HCT116 (cell line): Measurements from ENCODE around the gene DLEC1. TPM values are rescaled to one million over a fixed set of nuclear protein-coding genes. Genes with fewer than 3 reads are reported as not detected.
A peak's percentile ranks its signal among the peaks of the same experiment; 100 is the strongest.

Experiments used
- ATAC-seq: fragments of 200-7000 bp; cut with Tn5 transposase; 2 replicates; pipeline ENCODE4 v1.9.1; 2020; ENCODE audit warnings: mild to moderate bottlenecking, moderate library complexity
- BruUV-seq: library from RNA; stranded (reverse); fragments of 400-500 nt; replicated peaks from 2 replicates; lab custom pipeline; 2021; lab: Mats Ljungman, UMichigan
- CTCF ChIA-PET: fragments of 300-600 bp; sonication (Branson Sonifier 250); formaldehyde crosslinking; loops from one replicate; lab custom pipeline; 2021; ENCODE audit warnings: antibody characterized with exemption; lab: Charles Lee
- POLR2A ChIA-PET: fragments of 300-600, 350-600 bp; sonication (Branson Sonifier 250); formaldehyde crosslinking; loops from one replicate; lab custom pipeline; 2021; ENCODE audit warnings: antibody characterized with exemption; lab: Charles Lee
- RAD21 ChIA-PET, 2 experiments: fragments of 300-600 bp; sonication (Branson Sonifier 250); formaldehyde crosslinking; loops; one replicate each; lab custom pipeline; 2023; ENCODE audit warnings: low total read pairs in 2 of 2; ENCODE audit not compliant: uncharacterized antibody in 2 of 2, unreplicated experiment in 2 of 2, low non-redundant PET in 1 of 2; lab: Charles Lee
- DNase-seq: peaks from one replicate; pipeline ENCODE4 v3.0.0-alpha.2; 2010; ENCODE audit warnings: low read depth, low spot score
- H2AFZ ChIP-seq: fragments of 200-600 bp; shearing (Covaris generic), sonication (generic); 2 replicates; pipeline ENCODE4 v1.6.1; 2017; ENCODE audit warnings: low read depth, mixed run types, mixed read lengths, antibody characterized with exemption, low read length; ENCODE audit not compliant: poor library complexity, severe bottlenecking
- H3K27ac ChIP-seq: 2 replicates; pipeline ENCODE4 v1.5.1; 2012; ENCODE audit warnings: low read depth, low read length
- H3K27me3 ChIP-seq: fragments of 200-600 bp; sonication (generic); 2 replicates; pipeline ENCODE4 v1.6.1; 2016; ENCODE audit warnings: mixed run types, low read length, mixed read lengths; ENCODE audit not compliant: insufficient read depth
- H3K36me3 ChIP-seq, 2 experiments: fragments of 200-500 bp in 1 of 2; fragments of 200-600 bp in 1 of 2; sonication (Bioruptor generic) in 1 of 2; sonication (generic) in 1 of 2; 2 replicates each; pipeline versions ENCODE4 v1.5.1 to v1.6.1; 2014 to 2016; ENCODE audit warnings: low read length in 2 of 2, inconsistent platforms in 1 of 2, mixed read lengths in 1 of 2, mixed run types in 1 of 2; ENCODE audit not compliant: insufficient read depth in 2 of 2, control insufficient read depth in 1 of 2
- H3K4me1 ChIP-seq, 2 experiments: fragments of 200-600 bp in 1 of 2; sonication (generic) in 1 of 2; 2 replicates each; pipeline versions ENCODE4 v1.5.1 to v1.6.1; 2012 to 2017; ENCODE audit warnings: low read length in 2 of 2, inconsistent platforms in 1 of 2, mild to moderate bottlenecking in 1 of 2, mixed read lengths in 1 of 2, mixed run types in 1 of 2, moderate library complexity in 1 of 2; ENCODE audit not compliant: insufficient read depth in 2 of 2, control insufficient read depth in 1 of 2
- H3K4me2 ChIP-seq: fragments of 200-600 bp; sonication (generic); 2 replicates; pipeline ENCODE4 v1.6.1; 2017; ENCODE audit warnings: mixed run types, low read length, mixed read lengths
- H3K4me3 ChIP-seq, 2 experiments: fragments of 200-600 bp in 1 of 2; sonication (generic) in 1 of 2; replicated peaks in 1 of 2; 2 replicates each; pipeline ENCODE4 v1.5.1; 2011 to 2016; ENCODE audit warnings: low read length in 2 of 2, control low read depth in 1 of 2, low read depth in 1 of 2, mild to moderate bottlenecking in 1 of 2, mixed read lengths in 1 of 2, mixed run types in 1 of 2
- H3K79me2 ChIP-seq: fragments of 200-600 bp; sonication (generic); 2 replicates; pipeline ENCODE4 v1.6.1; 2017; ENCODE audit warnings: mild to moderate bottlenecking, mixed run types, low read length, moderate library complexity, mixed read lengths; ENCODE audit not compliant: insufficient read depth
- H3K9ac ChIP-seq: fragments of 200-600 bp; sonication (generic); 2 replicates; pipeline ENCODE4 v1.6.1; 2016; ENCODE audit warnings: low read length, mixed read lengths
- H3K9me2 ChIP-seq: fragments of 200-600 bp; sonication (generic), shearing (Covaris generic); 2 replicates; pipeline ENCODE4 v1.6.1; 2017; ENCODE audit warnings: mixed run types, mild to moderate bottlenecking, moderate library complexity; ENCODE audit not compliant: insufficient read depth
- H3K9me3 ChIP-seq, 2 experiments: fragments of 200-500 bp in 1 of 2; fragments of 200-600 bp in 1 of 2; sonication (Bioruptor generic) in 1 of 2; sonication (generic) in 1 of 2; 2 replicates each; pipeline ENCODE4 v1.6.1; 2014 to 2017; ENCODE audit warnings: low read length in 2 of 2, mixed read lengths in 2 of 2, inconsistent platforms in 1 of 2, low read depth in 1 of 2, mild to moderate bottlenecking in 1 of 2, mixed run types in 1 of 2, moderate library complexity in 1 of 2; ENCODE audit not compliant: control insufficient read depth in 1 of 2, insufficient read depth in 1 of 2
- H4K20me1 ChIP-seq: fragments of 200-600 bp; sonication (generic), shearing (Covaris generic); 2 replicates; pipeline ENCODE4 v1.6.1; 2017; ENCODE audit warnings: mixed run types, mild to moderate bottlenecking, moderate library complexity; ENCODE audit not compliant: insufficient read depth
- CBX3 ChIP-seq: IDR thresholded peaks from 2 replicates; pipeline ENCODE4 v1.6.1; 2012; ENCODE audit warnings: low read depth
- YY1 ChIP-seq: IDR thresholded peaks from 2 replicates; pipeline ENCODE4 v1.6.1; 2011; ENCODE audit warnings: low read length, low read depth, moderate library complexity, mild to moderate bottlenecking; ENCODE audit not compliant: insufficient replicate concordance; ENCODE audit errors: extremely low read depth
- ZNF274 ChIP-seq: fragments of 200-500 bp; sonication (Bioruptor generic); IDR thresholded peaks from 2 replicates; pipeline ENCODE4 v1.6.1; 2014; ENCODE audit warnings: mild to moderate bottlenecking, low read depth, low read length, inconsistent platforms
- intact Hi-C: fragments of 100-400 bp; cut with micrococcal nuclease; formaldehyde crosslinking; loops from 2 replicates; pipeline ENCODE4 v1.10.0; 2022
- total RNA-seq: library from RNA; stranded (reverse); gene quantifications from one replicate; pipeline ENCODE4 v1.2.1, GENCODE V29; 2021; ENCODE audit not compliant: unreplicated experiment
- TF ChIP-seq, protein P1 (sequence below): IDR thresholded peaks from 2 replicates; pipeline ENCODE4 v1.6.1; 2012
- TF ChIP-seq, protein P2 (sequence below): IDR thresholded peaks from 2 replicates; pipeline ENCODE4 v1.6.1; 2012
- TF ChIP-seq, protein P3 (sequence below), 3 experiments: fragments of 200-600 bp in 1 of 3; sonication (generic) in 1 of 3; IDR thresholded peaks in 2 of 3; conservative IDR thresholded peaks in 1 of 3; 2 replicates each; pipeline ENCODE4 v1.5.1; 2012 to 2017; ENCODE audit warnings: low read depth in 2 of 3, low read length in 2 of 3, antibody characterized with exemption in 1 of 3, borderline replicate concordance in 1 of 3, control low read depth in 1 of 3, mild to moderate bottlenecking in 1 of 3, mixed read lengths in 1 of 3, mixed run types in 1 of 3, moderate library complexity in 1 of 3; ENCODE audit not compliant: insufficient read depth in 1 of 3

The DLEC1 gene
- total RNA-seq, 1 experiment from 2014 or later: 0.61 TPM

DNA sequence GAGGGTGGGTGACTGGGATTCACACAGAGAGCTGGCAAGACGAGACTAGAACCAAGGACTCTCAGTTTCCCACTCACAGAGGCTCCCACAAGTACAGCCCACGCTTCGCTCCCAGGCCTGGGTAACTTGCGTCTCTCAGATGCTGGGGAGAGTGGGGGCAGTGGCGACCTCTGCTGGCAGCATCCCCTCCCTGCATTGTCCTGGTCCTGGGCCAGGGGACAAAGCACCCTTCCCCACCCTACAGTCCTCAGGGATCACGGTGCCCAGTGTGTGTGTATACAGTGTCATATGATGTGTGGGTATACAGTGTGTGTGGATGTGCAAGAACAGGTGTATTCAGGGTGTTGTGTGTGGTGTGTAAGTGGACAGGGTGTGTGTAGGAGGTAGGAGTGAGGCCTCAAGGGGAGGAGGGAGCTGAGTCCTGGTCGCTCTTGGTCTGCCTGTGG is 35.6 kb upstream of the DLEC1 start:
- H3K4me1 ChIP-seq: peaks cover 6 to 34% of the 10 kb centered on the region in 2 experiments
- H3K9me2 ChIP-seq: no peaks in the 10 kb centered on the region
- peak; percentile 47 for ATAC-seq
- H4K20me1 ChIP-seq: no peaks in the 10 kb centered on the region
- BruUV-seq: no TSS peak
- RAD21 ChIA-PET: interaction anchor here in 1 of 2 experiments (0.5 kb wide), 1 partner anchor 169 kb away, joined by 3 read pairs; no protein-coding TSS in a partner anchor
- no peaks in the 10 kb centered on the region for H3K27me3 ChIP-seq
- POLR2A ChIA-PET: no interaction called here
- H3K36me3 ChIP-seq: no peaks in the 10 kb centered on the region
- TF ChIP-seq, protein P1, sequence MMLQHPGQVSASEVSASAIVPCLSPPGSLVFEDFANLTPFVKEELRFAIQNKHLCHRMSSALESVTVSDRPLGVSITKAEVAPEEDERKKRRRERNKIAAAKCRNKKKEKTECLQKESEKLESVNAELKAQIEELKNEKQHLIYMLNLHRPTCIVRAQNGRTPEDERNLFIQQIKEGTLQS: no peak
- TF ChIP-seq ZNF274 (no peak), CBX3 (no peak), YY1 (no peak)
- TF ChIP-seq, protein P2, sequence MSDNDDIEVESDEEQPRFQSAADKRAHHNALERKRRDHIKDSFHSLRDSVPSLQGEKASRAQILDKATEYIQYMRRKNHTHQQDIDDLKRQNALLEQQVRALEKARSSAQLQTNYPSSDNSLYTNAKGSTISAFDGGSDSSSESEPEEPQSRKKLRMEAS: no peak
- TF ChIP-seq, protein P3, sequence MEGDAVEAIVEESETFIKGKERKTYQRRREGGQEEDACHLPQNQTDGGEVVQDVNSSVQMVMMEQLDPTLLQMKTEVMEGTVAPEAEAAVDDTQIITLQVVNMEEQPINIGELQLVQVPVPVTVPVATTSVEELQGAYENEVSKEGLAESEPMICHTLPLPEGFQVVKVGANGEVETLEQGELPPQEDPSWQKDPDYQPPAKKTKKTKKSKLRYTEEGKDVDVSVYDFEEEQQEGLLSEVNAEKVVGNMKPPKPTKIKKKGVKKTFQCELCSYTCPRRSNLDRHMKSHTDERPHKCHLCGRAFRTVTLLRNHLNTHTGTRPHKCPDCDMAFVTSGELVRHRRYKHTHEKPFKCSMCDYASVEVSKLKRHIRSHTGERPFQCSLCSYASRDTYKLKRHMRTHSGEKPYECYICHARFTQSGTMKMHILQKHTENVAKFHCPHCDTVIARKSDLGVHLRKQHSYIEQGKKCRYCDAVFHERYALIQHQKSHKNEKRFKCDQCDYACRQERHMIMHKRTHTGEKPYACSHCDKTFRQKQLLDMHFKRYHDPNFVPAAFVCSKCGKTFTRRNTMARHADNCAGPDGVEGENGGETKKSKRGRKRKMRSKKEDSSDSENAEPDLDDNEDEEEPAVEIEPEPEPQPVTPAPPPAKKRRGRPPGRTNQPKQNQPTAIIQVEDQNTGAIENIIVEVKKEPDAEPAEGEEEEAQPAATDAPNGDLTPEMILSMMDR (IDR thresholded peaks at IDR 0.05 in 2 of 3, conservative IDR thresholded peaks at IDR 0.05 in 1 of 3; ENCODE audit: borderline replicate concordance in 1 of 3, insufficient read depth in 1 of 3, low read depth in 2 of 3, low read length in 2 of 3): peak in 2 of 3 experiments; percentile 98; a peak in 4 of 6 replicates
- intact Hi-C loops: loop anchor here (1.0 to 2.0 kb wide), 2 partner anchors 29 to 149 kb away; no protein-coding TSS in a partner anchor
- no peak overlapping the region for H3K4me3 ChIP-seq
- H3K4me2 ChIP-seq: no peak overlapping the region
- H3K9me3 ChIP-seq: no peaks in the 10 kb centered on the region
- CTCF ChIA-PET: interaction anchor here (0.9 to 1.6 kb wide), 8 partner anchors 10 to 659 kb away, joined by 3 to 8 read pairs (median 4); no protein-coding TSS in a partner anchor
- H3K79me2 ChIP-seq: no peaks in the 10 kb centered on the region
- no peak overlapping the region for H2AFZ ChIP-seq
- no peak overlapping the region for H3K27ac ChIP-seq
- H3K9ac ChIP-seq: no peak overlapping the region
- DNase-seq: no peak
